GM12874 (cell line): ENCODE data around the gene IGLL1.

Experiments
- TF ChIP-seq, protein P1 (sequence below): IDR thresholded peaks from 2 replicates; pipeline ENCODE4 v1.5.1; 2011; ENCODE audit warnings: low read depth, mild to moderate bottlenecking, control low read depth, low read length, moderate library complexity; ENCODE audit not compliant: insufficient read depth

IGLL1 gene

DNA sequence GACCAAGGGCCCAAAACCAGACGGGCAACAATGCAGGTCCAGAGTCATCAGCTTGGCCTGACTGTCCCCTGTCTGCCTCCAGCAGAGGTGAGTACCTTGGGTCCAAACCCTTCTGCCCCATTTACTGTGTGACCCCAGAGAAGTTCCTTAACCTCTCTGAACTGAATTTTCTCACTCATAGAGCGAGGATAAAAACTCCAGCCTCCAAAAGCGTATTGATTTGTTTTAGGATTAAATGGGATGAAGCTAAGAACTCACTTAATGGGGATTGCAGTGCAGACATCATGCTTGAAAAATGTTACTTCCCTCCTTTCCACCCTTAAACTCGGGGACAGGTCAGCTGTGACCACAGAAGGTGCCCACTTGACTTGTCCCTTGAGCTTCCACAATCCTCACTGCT is 22.6 kb downstream of the IGLL1 start:
- TF ChIP-seq, protein P1, sequence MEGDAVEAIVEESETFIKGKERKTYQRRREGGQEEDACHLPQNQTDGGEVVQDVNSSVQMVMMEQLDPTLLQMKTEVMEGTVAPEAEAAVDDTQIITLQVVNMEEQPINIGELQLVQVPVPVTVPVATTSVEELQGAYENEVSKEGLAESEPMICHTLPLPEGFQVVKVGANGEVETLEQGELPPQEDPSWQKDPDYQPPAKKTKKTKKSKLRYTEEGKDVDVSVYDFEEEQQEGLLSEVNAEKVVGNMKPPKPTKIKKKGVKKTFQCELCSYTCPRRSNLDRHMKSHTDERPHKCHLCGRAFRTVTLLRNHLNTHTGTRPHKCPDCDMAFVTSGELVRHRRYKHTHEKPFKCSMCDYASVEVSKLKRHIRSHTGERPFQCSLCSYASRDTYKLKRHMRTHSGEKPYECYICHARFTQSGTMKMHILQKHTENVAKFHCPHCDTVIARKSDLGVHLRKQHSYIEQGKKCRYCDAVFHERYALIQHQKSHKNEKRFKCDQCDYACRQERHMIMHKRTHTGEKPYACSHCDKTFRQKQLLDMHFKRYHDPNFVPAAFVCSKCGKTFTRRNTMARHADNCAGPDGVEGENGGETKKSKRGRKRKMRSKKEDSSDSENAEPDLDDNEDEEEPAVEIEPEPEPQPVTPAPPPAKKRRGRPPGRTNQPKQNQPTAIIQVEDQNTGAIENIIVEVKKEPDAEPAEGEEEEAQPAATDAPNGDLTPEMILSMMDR = no peak

DNA sequence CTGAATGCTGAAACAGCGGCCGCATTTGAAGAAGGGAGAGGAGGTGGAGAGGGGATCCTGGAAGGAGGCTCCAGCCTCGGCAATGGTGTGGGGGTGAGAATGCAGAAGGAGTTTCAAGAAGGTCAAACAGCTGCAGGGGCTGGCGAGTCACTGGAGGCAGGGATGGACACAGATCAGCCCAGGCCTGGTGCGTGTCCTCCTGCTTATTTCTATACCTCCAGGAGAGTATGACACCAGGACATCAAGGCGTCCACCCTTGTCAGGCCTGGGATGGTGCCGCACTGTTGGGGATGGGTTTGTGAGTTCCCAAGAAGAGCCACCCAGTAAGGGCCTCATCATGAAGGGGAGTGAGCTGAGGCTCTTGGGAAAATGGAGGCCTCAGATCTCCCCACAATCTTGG is 23.1 kb downstream of the IGLL1 start:
- TF ChIP-seq, protein P1 = no peak

DNA sequence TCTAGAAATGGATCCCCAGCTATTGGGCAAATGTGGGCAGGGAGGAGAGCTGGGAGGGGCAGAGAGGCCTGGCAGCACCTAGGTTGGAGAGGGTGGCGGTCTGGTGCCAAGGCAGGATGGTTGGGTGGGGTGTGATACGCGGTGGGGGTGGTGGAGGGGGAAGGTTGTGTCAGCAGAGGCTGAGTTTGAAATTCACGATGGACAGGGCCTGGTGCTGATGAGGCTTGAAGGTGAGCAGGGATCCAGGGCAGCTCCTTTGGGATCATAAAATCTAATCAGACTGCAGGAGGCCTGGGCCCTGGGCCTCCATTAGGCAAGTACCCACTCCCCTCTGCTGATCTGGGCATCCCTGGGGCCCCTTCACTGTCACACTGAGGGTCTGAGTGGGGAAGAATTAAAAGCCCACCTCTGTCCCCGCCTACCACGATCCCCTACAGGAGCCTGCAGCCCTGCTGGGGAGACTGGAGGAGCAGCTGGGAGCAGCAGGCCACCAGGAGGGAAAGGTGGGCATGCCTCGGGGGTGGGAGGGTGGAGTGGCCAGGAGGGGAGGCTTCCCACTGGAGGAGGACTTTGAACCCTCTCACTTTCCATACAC is 24.0 kb downstream of the IGLL1 start:
- TF ChIP-seq, protein P1 = no peak

DNA sequence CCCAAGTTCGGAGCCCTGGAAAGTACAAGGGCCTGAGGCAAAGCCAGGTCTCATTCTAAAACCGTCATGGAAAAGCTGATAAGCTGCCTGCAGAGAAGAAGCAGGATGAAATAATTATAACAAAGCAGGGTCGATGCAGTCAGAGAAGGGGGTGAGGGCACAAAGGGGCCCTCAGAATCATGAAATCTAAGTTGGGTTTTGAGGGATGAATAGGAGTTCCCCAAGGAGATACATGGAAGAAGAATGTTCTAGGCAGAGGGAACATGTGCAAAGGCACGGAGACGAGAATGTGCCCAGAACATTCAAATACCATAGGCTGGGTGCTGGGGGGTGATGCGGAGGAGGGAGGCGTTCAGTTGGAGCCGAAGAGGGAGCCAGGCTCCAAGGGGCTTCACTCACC is 25.0 kb downstream of the IGLL1 start:
- TF ChIP-seq, protein P1 = no peak

DNA sequence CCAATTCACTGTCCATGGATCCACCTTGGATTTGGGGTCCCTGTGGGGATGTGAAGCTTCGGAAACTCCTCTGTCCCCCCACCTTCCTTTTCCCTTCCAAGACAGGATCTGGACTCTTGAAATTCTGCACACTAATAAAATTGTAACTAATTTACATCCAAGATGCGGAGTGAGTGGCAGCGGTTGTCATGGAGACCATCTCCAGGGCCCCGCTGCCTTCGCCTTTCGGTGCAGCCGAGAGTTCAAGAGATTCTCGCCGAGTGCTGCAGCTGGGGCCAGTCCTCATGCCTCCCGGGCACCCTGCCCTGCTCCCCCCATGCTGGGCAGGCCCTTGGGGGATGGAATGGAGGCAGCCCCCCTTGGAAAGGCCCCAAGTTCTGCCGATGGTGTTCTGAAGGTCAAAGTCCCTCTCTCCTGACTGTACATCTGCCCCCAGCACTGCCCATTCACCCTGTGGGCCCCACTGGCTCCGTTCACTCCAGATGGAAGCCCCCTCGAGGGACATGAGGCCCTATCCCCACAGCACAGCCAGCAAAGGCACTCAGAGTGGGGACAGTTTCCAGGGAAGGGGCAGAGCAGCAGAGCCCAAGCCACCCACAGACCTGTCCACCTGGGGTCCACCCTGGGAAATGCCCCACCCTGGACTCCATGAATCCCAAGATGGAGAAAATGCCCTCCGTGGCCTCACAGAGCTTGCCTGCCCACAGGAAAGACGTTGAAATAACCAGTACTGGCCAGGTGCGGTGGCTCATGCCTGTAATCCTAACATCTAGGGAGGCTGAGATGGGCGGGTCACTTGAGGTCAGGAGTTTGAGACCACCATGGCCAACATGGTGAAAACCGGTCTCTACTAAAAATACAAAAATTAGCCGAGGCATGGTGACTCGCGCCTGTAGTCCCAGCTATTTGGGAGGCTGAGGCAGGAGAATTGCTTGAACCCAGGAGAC is 25.9 kb downstream of the IGLL1 start:
- TF ChIP-seq, protein P1 = no peak

DNA sequence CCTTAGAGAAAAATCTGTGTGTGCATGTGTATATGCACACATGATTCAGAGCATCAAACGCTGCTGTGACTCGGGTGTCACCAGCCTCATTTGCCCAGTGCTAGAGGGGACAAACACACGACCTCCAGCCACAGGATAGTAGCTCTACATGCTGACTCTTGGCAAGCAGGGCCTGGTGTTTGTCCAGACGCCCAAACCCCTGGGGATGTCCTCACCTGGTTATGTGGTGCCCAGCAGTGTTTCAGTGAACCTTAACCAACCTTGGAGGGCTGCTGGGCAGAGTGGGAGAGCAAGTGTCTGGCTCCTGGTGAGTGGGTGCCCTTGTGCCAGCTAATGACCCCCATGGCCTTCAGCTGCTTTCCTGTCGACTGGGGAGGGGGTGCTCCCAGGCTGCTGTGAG is 26.7 kb downstream of the IGLL1 start:
- TF ChIP-seq, protein P1 = no peak

DNA sequence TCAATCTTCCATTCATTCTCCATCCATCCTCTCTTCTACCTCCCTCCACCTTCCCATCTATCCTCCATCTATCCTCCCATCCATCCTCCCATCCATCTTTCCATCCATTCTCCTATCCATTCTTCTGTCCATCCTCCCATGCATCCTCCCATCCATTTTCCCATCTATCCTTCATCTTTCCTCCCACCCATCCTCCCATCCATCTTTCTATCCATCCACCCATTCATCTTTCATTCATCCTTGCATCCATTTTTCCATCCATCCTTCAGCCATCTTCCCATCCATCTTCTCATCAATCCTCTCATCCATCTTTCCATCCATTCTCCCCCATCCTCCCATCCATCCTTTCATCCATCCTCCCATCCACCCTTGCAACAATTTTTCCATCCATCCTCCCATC is 27.5 kb downstream of the IGLL1 start:
- TF ChIP-seq, protein P1 = no peak
